Endothelial cell (in vitro differentiated cells): ENCODE data around the gene SEPTIN8. TPM values are rescaled to one million over a fixed set of nuclear protein-coding genes. Genes with fewer than 3 reads are reported as not detected.

ENCODE experiments used
- DNase-seq: peaks from one replicate; pipeline ENCODE4 v3.0.0; 2021; ENCODE audit warnings: low spot score
- H3K27ac Mint-ChIP-seq: one replicate; pipeline ENCODE4 v1.8.0; 2021; ENCODE audit warnings: mixed read lengths, inconsistent platforms; ENCODE audit not compliant: unreplicated experiment
- H3K27me3 Mint-ChIP-seq: one replicate; pipeline ENCODE4 v1.8.0; 2021; ENCODE audit warnings: mild to moderate bottlenecking, moderate library complexity, mixed read lengths, inconsistent platforms; ENCODE audit not compliant: unreplicated experiment
- H3K36me3 Mint-ChIP-seq: one replicate; pipeline ENCODE4 v1.8.0; 2021; ENCODE audit warnings: mild to moderate bottlenecking, low read depth, mixed read lengths, inconsistent platforms; ENCODE audit not compliant: unreplicated experiment
- H3K4me1 Mint-ChIP-seq: one replicate; pipeline ENCODE4 v1.8.0; 2021; ENCODE audit warnings: mild to moderate bottlenecking, mixed read lengths, inconsistent platforms; ENCODE audit not compliant: unreplicated experiment
- H3K4me3 Mint-ChIP-seq: one replicate; pipeline ENCODE4 v1.8.0; 2021; ENCODE audit warnings: mild to moderate bottlenecking, mixed read lengths, inconsistent platforms; ENCODE audit not compliant: unreplicated experiment
- H3K9me3 Mint-ChIP-seq: one replicate; pipeline ENCODE4 v1.8.0; 2021; ENCODE audit warnings: mixed read lengths, inconsistent platforms; ENCODE audit not compliant: unreplicated experiment
- long read RNA-seq: library from polyadenylated mRNA; unstranded; transcript quantifications from one replicate; pipeline ENCODE4 v2.0.0, GENCODE V29; 2020; ENCODE audit not compliant: unreplicated experiment
- total RNA-seq: library from RNA; stranded (reverse); fragmentation: NEBNext Ultra II Directional; extraction: Animal tissue kit (Norgen Biotek cat#: 25700); gene quantifications from one replicate; pipeline ENCODE4 v1.2.1, GENCODE V29; 2021; ENCODE audit not compliant: unreplicated experiment
- TF ChIP-seq, protein P1 (sequence below): fragments of 200-600 bp; sonication (generic); IDR thresholded peaks from one replicate; pipeline ENCODE4 v1.5.0; 2021; ENCODE audit warnings: antibody characterized with exemption; ENCODE audit not compliant: unreplicated experiment

SEPTIN8 gene
- 22.8 TPM for total RNA-seq
- long read RNA-seq, full-length matches to known transcripts, result 3 of 3 reads
- long read RNA-seq, partial matches to known transcripts, result 0 of 3 reads
- long read RNA-seq, other reads (novel, unspliced or antisense), result 0 of 3 reads

GRCh38 chr5:132777209-132778069 lies at the start of gene SEPTIN8:
TSS of gene SEPTIN8 (minus strand) at chr5:132777239. CDS start at chr5:132777137, 102 bp downstream.
- H3K36me3 Mint-ChIP-seq, result peaks cover 9% of the 10 kb centered on the region
- H3K4me1 Mint-ChIP-seq, result peaks cover 25% of the 10 kb centered on the region
- H3K27ac Mint-ChIP-seq, result no peak within 1 kb of the TSS
- TF ChIP-seq, protein P1, sequence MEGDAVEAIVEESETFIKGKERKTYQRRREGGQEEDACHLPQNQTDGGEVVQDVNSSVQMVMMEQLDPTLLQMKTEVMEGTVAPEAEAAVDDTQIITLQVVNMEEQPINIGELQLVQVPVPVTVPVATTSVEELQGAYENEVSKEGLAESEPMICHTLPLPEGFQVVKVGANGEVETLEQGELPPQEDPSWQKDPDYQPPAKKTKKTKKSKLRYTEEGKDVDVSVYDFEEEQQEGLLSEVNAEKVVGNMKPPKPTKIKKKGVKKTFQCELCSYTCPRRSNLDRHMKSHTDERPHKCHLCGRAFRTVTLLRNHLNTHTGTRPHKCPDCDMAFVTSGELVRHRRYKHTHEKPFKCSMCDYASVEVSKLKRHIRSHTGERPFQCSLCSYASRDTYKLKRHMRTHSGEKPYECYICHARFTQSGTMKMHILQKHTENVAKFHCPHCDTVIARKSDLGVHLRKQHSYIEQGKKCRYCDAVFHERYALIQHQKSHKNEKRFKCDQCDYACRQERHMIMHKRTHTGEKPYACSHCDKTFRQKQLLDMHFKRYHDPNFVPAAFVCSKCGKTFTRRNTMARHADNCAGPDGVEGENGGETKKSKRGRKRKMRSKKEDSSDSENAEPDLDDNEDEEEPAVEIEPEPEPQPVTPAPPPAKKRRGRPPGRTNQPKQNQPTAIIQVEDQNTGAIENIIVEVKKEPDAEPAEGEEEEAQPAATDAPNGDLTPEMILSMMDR, result no peak
- peaks cover 12% of the 10 kb centered on the region for H3K27me3 Mint-ChIP-seq
- peak; percentile 49 for DNase-seq
- peak within 1 kb of the TSS; percentile 80 for H3K4me3 Mint-ChIP-seq
- no peaks in the 10 kb centered on the region for H3K9me3 Mint-ChIP-seq

DNA sequence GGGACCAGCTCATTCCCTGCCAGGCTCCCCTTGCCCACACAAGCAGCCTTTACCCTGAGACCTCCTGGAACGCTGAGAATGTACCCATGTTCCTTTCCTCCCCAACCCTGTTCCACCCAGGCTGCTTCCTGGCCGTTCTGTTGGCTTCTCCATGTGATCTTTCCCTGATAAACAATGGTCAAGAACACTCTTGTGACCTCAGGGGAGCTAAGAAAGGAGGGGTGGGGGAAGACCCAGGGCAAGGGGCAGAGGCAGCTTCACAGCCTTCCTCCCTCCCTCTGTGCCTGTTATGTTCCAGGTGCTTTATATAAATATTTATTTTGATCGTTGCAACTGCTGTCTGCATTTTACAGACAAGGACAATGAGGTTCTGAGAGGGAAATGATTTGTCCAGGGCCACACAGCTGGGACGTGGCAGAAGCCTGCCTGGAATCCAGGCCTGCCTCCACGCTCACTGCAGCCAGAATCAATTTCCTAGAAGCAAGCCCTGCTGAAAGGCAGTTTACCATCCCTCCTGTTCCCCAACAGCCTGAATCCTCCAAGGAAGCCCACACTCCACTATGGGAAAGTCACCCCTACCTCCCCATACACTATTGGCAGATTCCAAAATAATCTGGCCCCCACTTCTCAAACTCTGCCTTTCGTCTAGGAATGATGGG lies 49.5 kb upstream of the SEPTIN8 start:
- Mint-ChIP-seq H3K4me3 (peak overlapping the region; percentile 51), H3K27ac (no peak overlapping the region), H3K9me3 (no peaks in the 10 kb centered on the region), H3K4me1 (peaks cover 19% of the 10 kb centered on the region), H3K27me3 (peaks cover 19% of the 10 kb centered on the region), H3K36me3 (peaks cover 5% of the 10 kb centered on the region)
- no peak for DNase-seq
- TF ChIP-seq, protein P1, result no peak

DNA sequence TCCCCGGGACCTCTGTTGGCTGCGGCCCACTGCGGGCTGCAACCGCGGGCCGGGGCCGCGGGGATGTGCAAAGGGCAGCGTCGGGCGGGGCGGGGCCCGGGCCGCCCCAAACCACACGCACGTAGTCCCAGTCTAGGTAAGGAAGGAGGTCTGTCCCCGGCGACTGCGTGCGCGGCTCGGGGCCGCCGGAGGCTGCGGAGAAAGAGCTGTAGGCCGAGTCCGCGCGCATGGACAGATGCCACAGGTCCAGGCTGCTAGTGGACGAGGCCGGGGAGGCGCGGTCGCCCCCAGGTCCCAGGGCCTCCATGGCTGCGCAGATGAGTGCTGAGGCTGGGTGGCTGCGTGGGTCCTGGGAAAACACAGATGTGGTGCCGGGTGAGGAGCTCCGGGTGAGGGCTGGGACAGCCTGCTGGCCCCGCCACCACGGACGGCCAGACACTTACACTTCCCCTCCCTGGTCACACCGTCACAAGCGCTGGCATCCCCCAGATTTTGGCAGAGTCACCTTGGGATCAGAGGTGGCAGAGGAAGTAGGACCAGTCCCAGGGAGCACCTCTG lies 48.9 kb upstream of the SEPTIN8 start:
- DNase-seq, result no peak
- TF ChIP-seq, protein P1, result no peak
- Mint-ChIP-seq H3K36me3 (peaks cover 5% of the 10 kb centered on the region), H3K4me3 (no peak overlapping the region), H3K9me3 (no peaks in the 10 kb centered on the region), H3K27ac (no peak overlapping the region), H3K27me3 (peaks cover 17% of the 10 kb centered on the region), H3K4me1 (peaks cover 13% of the 10 kb centered on the region)

DNA sequence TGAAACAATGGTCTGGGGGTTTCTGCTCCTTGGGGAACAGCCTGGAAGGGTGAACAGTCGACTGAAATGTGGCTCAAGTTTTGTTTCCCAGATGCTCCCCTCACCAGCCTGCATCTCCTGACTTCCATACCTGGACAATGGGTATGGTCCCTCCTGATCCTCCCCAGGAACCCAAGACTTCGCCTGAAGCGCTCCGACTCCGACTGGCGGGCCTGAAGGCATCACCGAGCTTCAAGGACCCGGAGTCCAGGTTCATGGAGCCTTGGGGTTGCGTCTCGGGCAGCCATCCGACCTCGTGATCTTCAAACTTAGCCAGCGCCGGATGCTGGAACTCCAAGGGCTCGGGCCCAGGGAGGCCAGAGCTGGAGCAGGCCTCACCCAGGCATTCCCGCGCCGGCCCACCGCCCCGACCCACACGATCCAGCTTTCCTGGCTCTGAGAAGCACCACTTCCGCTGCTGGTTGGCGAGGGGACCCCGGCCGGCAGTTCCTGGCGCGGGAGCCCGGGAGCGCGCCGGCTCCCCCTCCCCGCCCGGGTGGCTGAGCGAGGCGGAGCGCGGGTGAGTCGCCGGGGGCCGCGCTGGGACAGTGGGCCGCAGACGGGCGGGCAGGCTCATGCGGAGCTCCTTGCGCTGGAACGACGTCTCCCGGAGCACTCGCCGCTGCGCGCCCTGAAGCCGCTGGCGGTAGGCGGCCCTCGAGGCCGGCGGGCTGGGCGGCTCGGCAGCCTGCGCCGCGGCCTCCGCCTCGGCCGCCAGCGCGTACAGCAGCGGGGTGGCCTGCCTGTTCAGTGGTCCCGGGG lies 48.2 kb upstream of the SEPTIN8 start:
- Mint-ChIP-seq H3K9me3 (no peaks in the 10 kb centered on the region), H3K27ac (no peak overlapping the region), H3K36me3 (peaks cover 5% of the 10 kb centered on the region), H3K4me3 (no peak overlapping the region), H3K27me3 (peaks cover 17% of the 10 kb centered on the region), H3K4me1 (peaks cover 13% of the 10 kb centered on the region)
- TF ChIP-seq, protein P1, result no peak
- no peak for DNase-seq
